Activated B cell treated with CpG ODN at 0.5 μM for 24 hours (primary cell): ENCODE data around the gene CREBRF. TPM values are rescaled to one million over a fixed set of nuclear protein-coding genes. Genes with fewer than 3 reads are reported as not detected.

Experiments used
- ATAC-seq: fragments of 200-7000 bp; cut with Tn5 transposase; one replicate; pipeline ENCODE4 v1.10.0; 2021; ENCODE audit warnings: low read depth, mild to moderate bottlenecking, moderate library complexity
- CTCF ChIA-PET: fragments of 350-600 bp; sonication (Branson Sonifier 250); formaldehyde crosslinking; loops from one replicate; lab custom pipeline; 2021; ENCODE audit warnings: antibody characterized with exemption; lab: Charles Lee
- POLR2A ChIA-PET: fragments of 350-600 bp; sonication (Branson Sonifier 250); formaldehyde crosslinking; loops from one replicate; lab custom pipeline; 2021; ENCODE audit warnings: antibody characterized with exemption; lab: Charles Lee
- DNase-seq: peaks from one replicate; pipeline ENCODE4 v3.0.0; 2022
- H3K27ac Mint-ChIP-seq: one replicate; pipeline ENCODE4 v1.8.0; 2020; ENCODE audit warnings: mixed read lengths
- H3K27me3 Mint-ChIP-seq: one replicate; pipeline ENCODE4 v1.8.0; 2021; ENCODE audit warnings: mixed read lengths
- H3K36me3 Mint-ChIP-seq: one replicate; pipeline ENCODE4 v1.8.0; 2021; ENCODE audit warnings: low read depth, mixed read lengths
- H3K4me1 Mint-ChIP-seq: one replicate; pipeline ENCODE4 v1.8.0; 2021; ENCODE audit warnings: mixed read lengths
- H3K4me3 Mint-ChIP-seq: one replicate; pipeline ENCODE4 v1.8.0; 2020; ENCODE audit warnings: mild to moderate bottlenecking, mixed read lengths
- H3K9me3 Mint-ChIP-seq: one replicate; pipeline ENCODE4 v1.8.0; 2020; ENCODE audit warnings: mixed read lengths
- intact Hi-C: fragments of 100-400 bp; cut with micrococcal nuclease; formaldehyde crosslinking; loops from one replicate; pipeline ENCODE4 v1.15.1; 2024
- total RNA-seq: library from RNA; stranded (reverse); gene quantifications from 2 replicates; pipeline ENCODE4 v1.2.3, GENCODE V29; 2022
- TF ChIP-seq, protein P1 (sequence below): fragments of 200-600 bp; IDR thresholded peaks from one replicate; pipeline ENCODE4 v1.8.0; 2022; ENCODE audit warnings: antibody characterized with exemption, mild to moderate bottlenecking

CREBRF gene
- total RNA-seq, 1 donor from 2014 or later, result 37.4 TPM

DNA sequence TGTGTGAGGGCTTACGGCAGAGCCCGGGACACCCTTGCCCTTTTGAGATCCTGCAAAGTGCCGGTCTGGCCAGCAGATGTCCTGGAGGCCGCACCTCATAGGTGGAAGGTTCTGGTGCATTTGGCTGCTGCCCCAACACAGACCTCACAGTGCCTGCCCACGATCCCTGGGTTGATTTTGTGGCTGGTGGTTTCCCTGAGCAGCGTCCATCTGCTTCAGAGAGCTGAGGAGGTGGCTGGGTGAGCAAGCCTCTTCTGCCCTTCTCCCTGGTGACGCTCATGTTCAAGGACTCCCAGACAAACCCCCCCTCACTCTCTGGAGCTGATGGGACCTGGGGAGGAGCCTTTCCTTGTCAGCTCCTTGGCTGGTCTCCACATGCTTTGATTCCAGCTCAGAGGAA, 107.1 kb downstream of the CREBRF start:
- TF ChIP-seq, protein P1, sequence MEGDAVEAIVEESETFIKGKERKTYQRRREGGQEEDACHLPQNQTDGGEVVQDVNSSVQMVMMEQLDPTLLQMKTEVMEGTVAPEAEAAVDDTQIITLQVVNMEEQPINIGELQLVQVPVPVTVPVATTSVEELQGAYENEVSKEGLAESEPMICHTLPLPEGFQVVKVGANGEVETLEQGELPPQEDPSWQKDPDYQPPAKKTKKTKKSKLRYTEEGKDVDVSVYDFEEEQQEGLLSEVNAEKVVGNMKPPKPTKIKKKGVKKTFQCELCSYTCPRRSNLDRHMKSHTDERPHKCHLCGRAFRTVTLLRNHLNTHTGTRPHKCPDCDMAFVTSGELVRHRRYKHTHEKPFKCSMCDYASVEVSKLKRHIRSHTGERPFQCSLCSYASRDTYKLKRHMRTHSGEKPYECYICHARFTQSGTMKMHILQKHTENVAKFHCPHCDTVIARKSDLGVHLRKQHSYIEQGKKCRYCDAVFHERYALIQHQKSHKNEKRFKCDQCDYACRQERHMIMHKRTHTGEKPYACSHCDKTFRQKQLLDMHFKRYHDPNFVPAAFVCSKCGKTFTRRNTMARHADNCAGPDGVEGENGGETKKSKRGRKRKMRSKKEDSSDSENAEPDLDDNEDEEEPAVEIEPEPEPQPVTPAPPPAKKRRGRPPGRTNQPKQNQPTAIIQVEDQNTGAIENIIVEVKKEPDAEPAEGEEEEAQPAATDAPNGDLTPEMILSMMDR, result no peak
- ATAC-seq (no peak), DNase-seq (no peak)
- no peak overlapping the region for H3K4me3 Mint-ChIP-seq
- ChIA-PET CTCF (no interaction called here), POLR2A (no interaction called here)
- no peaks in the 10 kb centered on the region for H3K27me3 Mint-ChIP-seq
- H3K27ac Mint-ChIP-seq, result no peak overlapping the region
- H3K36me3 Mint-ChIP-seq, result peaks cover 53% of the 10 kb centered on the region
- intact Hi-C loops, result no loop called here
- H3K4me1 Mint-ChIP-seq, result no peaks in the 10 kb centered on the region
- H3K9me3 Mint-ChIP-seq, result no peaks in the 10 kb centered on the region

DNA sequence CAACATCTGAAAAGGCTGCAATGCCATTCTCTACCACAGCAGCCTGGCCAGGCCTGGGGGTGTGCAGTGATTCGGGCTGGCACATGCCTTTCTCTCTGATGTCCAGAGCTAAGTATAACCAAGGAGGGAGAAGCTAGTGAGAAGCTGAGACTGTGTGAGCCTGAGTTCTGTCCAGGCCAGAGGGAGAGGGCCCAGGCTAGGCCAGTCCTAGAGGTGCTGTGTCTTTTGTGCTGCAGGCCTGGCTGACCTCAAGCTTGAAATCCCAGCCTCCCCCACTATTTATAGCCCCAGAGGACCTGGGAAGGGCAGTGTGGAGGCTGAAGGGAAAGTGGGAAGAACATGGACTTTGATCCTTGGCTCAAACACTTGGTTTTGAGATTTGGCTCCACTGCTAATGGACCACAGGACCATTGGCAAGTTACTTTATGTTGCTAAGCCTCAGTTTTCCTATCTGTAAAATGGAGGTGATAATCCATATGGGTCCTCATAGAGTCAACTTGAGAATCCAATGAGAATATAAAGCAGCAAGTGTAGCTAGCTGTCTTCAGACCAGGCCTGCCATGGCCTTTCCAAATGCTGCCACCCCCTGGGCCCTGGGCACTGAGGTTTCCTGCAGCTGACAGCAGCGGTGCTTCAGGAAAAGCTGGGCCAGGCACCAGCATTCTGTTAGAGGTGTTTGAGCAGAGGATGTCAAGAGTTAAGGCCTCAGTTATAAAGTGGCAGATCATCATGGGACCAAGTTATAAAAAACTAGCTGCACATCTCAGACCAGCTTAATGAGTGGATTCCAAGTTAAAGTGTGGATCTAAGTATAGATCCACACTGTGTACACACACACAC, 109.2 kb downstream of the CREBRF start:
- intact Hi-C loops, result no loop called here
- H3K4me1 Mint-ChIP-seq, result no peaks in the 10 kb centered on the region
- ChIA-PET POLR2A (no interaction called here), CTCF (no interaction called here)
- no peaks in the 10 kb centered on the region for H3K27me3 Mint-ChIP-seq
- H3K9me3 Mint-ChIP-seq, result no peaks in the 10 kb centered on the region
- H3K4me3 Mint-ChIP-seq, result no peak overlapping the region
- TF ChIP-seq, protein P1, result no peak
- peaks cover 39% of the 10 kb centered on the region for H3K36me3 Mint-ChIP-seq
- DNase-seq, result no peak
- no peak for ATAC-seq
- H3K27ac Mint-ChIP-seq, result no peak overlapping the region

DNA sequence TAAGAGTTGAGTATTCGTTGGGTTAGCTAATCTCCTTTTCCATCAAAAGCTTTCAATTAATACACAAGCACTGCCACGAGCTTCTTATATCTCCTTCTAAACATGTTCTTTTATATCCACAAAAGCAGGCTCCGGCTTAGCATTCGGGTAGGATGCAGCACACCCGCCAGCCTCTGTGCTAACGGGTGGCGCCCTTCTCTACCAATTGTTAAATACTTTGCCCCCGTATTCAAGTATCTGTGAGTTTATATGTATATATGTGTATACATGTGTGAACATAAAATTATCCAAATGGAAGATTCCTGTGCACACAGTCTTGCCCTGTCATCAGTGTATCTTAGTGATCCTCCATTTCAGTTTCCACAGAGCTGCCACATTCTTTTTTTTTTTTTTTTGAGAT, 116.0 kb downstream of the CREBRF start:
- Mint-ChIP-seq H3K4me3 (no peak overlapping the region), H3K27ac (no peak overlapping the region), H3K4me1 (no peaks in the 10 kb centered on the region), H3K9me3 (peaks cover 2% of the 10 kb centered on the region), H3K27me3 (no peaks in the 10 kb centered on the region), H3K36me3 (no peaks in the 10 kb centered on the region)
- DNase-seq (no peak), ATAC-seq (no peak)
- TF ChIP-seq, protein P1, result no peak
- POLR2A ChIA-PET, result no interaction called here
- CTCF ChIA-PET, result no interaction called here
- intact Hi-C loops, result no loop called here

DNA sequence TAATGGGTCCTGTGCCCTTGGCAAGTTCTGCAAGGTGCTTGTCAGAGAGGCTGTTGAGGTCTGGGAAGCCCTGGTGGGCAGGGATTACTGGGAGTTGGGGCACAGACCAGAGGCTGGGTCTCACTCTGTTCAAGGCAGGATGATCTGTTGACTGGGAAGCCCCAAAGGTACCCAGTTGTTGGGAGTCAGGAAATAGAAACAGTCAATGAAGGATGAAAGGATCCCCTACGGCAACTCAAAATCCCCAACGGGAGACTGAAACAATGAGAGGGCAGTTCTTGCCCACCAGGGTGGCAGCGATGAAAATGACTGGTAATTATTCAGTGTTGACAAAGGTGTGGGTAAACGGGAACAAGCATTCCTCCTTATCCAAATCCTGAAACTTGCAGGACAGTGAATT, 119.4 kb downstream of the CREBRF start:
- ChIA-PET CTCF (no interaction called here), POLR2A (no interaction called here)
- DNase-seq, result no peak
- no peaks in the 10 kb centered on the region for H3K36me3 Mint-ChIP-seq
- TF ChIP-seq, protein P1, result no peak
- H3K4me1 Mint-ChIP-seq, result no peaks in the 10 kb centered on the region
- no peak overlapping the region for H3K4me3 Mint-ChIP-seq
- intact Hi-C loops, result no loop called here
- ATAC-seq, result no peak
- no peak overlapping the region for H3K27ac Mint-ChIP-seq
- no peaks in the 10 kb centered on the region for H3K27me3 Mint-ChIP-seq
- H3K9me3 Mint-ChIP-seq, result peaks cover 3% of the 10 kb centered on the region

DNA sequence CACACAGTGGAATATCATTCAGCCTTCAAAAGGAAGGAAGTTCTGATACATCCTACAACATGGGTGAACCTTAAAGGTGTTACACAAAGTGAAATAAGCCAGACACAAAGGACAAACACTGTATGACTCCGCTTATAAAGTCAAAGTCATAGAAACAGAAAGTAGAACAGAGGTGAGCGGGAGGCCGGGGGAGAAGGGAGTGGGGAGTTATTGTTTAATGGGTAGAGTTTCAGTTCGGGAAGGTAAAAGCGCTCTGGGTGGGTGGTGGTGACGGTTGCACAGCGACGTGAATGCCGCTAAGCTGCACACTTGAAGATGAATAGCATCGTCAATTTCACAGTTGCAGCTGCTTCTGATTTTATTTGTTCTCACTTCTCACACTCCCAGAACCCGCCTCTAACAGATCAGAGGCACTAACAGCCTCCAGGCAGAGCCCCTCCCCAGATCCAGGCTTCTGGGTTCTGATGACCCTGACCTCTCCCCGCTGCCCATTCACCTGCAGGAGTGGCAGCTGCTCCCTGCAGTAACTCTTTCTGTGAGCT, 122.3 kb downstream of the CREBRF start:
- TF ChIP-seq, protein P1, result no peak
- CTCF ChIA-PET, result no interaction called here
- intact Hi-C loops, result no loop called here
- POLR2A ChIA-PET, result no interaction called here
- no peak for DNase-seq
- ATAC-seq, result no peak
- Mint-ChIP-seq H3K4me3 (no peak overlapping the region), H3K9me3 (peaks cover 2% of the 10 kb centered on the region), H3K27me3 (no peaks in the 10 kb centered on the region), H3K27ac (no peak overlapping the region), H3K4me1 (no peaks in the 10 kb centered on the region), H3K36me3 (no peaks in the 10 kb centered on the region)
